NCI-H748 treated with DMSO at 0.1 percent for 48 hours (cell line): ENCODE results near the gene TTC3.

ENCODE experiments used
- DNase-seq: peaks from one replicate; lab custom pipeline; 2025; lab: John Stamatoyannopoulos, UW

Gene TTC3

GRCh38 chr21:37224861-37225839 is 152.1 kb downstream of the TTC3 start:
- no peak for DNase-seq

GRCh38 chr21:37226041-37226920 is 153.2 kb downstream of the TTC3 start:
- DNase-seq = no peak

GRCh38 chr21:37227071-37228002 is 154.3 kb downstream of the TTC3 start:
- DNase-seq = no peak

GRCh38 chr21:37228003-37228400 is 154.9 kb downstream of the TTC3 start:
- DNase-seq = no peak

GRCh38 chr21:37230632-37231248 is 157.7 kb downstream of the TTC3 start:
- DNase-seq = no peak

GRCh38 chr21:37231249-37231645 is 158.2 kb downstream of the TTC3 start:
- DNase-seq = no peak

GRCh38 chr21:37231671-37232070 is 158.6 kb downstream of the TTC3 start:
- DNase-seq = no peak

GRCh38 chr21:37232274-37233018 is 159.4 kb downstream of the TTC3 start:
- no peak for DNase-seq

GRCh38 chr21:37233551-37234146 is 160.6 kb downstream of the TTC3 start:
- DNase-seq = peak; percentile 69

GRCh38 chr21:37237346-37237745 is 164.3 kb downstream of the TTC3 start:
- DNase-seq = no peak

- DNase-seq = no peak
Observed at GRCh38 chr21:37237764-37238163, 164.7 kb downstream of the TTC3 start.

- DNase-seq = no peak
Observed at GRCh38 chr21:37240978-37241377, 167.9 kb downstream of the TTC3 start.

GRCh38 chr21:37241426-37241825 is 168.4 kb downstream of the TTC3 start:
- no peak for DNase-seq

GRCh38 chr21:37243961-37244360 is 170.9 kb downstream of the TTC3 start:
- DNase-seq = no peak

GRCh38 chr21:37244501-37245095 is 171.5 kb downstream of the TTC3 start:
- no peak for DNase-seq

GRCh38 chr21:37245151-37245550 is 172.1 kb downstream of the TTC3 start:
- DNase-seq = no peak

GRCh38 chr21:37248298-37248697 is 175.2 kb downstream of the TTC3 start:
- no peak for DNase-seq

GRCh38 chr21:37249112-37249904 is 176.3 kb downstream of the TTC3 start:
- DNase-seq = no peak

GRCh38 chr21:37251294-37251634 is 178.2 kb downstream of the TTC3 start:
- no peak for DNase-seq
